NCI-H446 treated with DMSO at 0.1 percent for 48 hours (cell line): ENCODE data around the gene ZNF860.
"Not testable (repeated sequence)": the region's sequence is repeated elsewhere in the genome, so short reads cannot be mapped to it uniquely, and the experiment has no call there.

Source experiments
- DNase-seq: peaks from one replicate; lab custom pipeline; 2025; lab: John Stamatoyannopoulos, UW

The ZNF860 gene

DNA sequence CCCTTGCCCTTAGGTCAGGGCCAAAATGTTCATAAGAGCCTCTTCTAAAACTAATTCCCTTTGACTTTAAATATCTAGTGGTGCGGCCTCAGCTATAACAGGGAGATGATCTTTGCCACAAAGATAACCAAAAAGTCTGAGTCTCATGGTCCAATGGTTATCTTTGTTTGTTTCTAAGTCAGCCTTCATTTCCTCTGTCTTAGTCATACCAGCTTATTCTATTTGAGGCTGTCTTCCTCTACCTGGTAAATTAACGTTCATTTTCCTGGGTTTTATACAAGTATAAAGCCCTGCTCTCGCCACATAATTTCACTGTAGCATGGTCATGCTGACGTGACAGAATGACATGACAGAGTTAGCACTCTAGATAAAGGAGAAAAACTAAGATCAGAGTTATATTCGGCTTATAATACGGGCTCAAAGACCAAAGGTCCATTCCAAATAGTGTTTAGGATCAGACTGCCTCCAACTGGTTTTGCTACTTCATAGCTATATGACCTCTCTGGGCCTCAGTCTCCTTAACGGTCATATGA is 18.4 kb downstream of the ZNF860 start:
- no peak for DNase-seq

DNA sequence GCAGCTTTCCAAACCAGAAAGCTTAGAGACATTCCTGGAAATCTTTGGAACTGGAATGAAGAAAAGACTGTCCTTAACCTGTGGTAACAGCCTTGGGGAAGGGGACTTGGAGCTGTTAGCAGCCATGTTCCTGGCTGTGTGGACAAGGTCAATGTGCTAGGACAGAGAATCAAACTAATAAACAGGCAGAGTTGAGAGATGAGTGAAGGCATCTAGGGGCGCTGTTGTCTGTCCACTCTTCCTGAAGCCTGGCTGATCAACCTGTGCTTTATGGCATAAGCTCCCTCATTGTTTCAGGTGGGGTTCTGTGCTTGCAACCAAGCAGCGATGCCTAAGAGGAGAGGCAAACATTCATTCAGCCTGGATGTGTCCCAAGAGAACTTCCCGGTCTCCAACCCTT is 19.3 kb downstream of the ZNF860 start:
- no peak for DNase-seq

DNA sequence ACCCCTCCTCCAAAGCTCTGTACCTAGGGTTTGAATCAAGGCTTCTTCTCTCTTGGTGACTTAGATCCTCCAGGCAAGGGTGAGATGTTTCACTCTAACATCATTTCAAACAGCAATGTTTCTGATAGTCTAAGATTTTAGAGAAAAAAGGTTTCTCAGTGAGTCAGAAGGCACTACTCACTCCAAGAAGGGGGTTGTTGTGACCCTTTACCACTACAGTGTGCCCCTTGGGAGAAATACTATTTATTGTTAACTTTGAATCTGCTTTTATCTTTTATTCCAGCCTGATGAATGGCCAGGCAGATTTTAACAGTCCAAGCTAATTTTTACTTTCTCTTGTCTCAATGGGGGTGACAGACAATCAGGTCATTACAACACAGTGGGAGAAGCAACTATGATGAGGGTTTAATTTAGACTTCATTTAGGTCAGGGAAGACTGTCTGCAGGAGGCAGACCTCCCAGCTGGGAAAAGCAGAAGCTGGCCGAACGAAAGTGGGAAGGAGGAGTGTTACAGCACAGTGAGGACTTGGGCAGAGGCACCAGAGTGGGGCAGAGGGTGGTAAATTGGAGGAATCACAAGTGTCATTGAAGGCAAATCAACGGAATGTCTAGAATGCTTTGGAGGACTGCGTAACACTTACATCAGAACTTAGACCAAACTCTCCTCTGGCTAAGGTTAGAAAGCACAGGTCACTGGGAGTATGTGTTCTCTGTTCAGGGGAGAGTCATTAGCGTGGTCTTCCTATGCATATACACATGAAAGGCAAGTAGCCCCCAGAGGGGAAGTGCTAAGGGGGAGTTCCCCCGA is 21.2 kb downstream of the ZNF860 start:
- no peak for DNase-seq

DNA sequence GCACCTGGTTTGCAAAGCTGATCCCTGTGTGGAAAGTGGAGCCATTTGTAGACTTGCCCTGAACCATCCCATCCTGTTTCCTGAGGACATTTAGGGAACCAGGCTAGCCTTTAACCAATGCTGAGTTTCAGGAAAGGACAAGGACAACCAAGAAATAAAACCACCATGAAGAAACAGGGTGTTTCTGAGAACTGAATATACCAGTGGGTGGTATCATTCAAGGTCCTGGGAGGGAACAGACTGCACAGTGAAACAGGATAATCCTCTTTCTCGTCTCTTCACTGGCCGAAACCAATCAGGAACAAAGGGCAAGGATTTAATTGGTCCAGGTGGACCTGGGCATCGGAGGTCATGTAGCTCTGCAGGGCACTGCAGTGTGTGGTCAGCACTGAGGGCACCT is 21.8 kb downstream of the ZNF860 start:
- DNase-seq: no peak

DNA sequence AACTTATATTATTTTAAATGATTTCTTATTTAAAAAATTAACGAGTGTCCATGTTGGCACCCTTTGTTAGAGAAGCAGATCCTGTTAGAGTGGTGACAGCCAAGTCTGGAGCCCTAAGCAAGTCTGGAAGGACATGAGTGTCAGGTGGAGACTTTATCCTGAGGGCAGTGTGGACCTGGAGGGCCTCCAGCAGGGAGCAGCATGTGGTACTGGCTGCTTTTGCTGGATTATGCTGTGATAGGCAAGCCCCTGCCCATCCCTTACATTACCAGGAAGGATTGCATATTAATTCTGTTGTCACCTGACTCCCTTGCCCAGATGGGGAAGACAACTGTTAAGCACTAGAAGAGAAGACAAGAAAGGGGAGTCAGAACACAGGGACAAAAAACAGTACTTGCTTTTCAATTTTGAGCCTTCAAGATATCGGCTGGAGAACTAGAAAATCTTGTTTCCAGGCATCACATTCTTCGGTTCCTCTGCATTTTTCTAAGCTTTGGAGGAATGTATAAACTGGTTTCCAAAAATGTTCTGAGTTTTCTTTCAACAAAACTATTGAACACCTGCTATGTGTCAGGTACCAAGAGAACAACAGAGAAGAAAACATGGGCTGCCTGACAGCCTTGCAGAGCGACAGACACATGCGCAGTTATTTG is 22.7 kb downstream of the ZNF860 start:
- DNase-seq: no peak

DNA sequence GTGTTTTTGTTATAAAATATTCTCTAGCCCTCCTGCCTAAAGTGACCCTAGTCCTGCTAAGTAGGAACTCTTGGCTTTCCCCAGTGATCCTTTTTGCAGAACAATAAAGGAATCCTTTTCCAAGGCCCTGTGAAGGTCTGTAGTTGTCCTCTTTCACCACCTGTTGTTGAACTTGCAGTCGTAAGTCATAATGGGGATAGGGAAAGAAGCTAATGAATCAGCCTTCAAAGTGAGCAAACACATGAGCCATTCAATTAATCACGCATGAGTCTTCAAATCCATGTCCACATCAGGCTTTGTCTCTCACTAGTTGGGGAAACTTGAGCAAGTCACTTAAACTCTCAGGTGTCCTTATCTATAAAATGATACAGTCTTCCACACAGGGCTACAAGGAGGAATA is 27.6 kb downstream of the ZNF860 start:
- DNase-seq: no peak

DNA sequence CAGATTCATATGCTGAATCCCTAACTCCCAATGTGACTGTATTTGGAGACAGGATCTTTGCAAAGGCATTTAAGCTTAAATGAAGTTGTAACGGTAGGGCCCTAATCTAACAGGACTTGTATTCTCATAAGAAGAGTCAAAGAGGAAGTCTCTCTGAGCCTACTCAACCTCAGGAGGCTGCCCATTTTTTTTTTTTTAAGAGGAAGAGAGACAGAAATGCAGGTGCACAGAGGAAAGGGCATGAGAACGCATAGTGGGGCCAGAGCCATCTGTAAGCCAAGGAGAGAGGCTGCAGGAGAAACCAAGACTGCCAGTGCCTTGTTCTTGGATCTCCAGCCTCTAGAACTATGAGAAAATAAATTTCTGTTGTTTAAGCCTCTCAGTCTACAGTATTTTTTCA is 28.4 kb downstream of the ZNF860 start:
- no peak for DNase-seq

DNA sequence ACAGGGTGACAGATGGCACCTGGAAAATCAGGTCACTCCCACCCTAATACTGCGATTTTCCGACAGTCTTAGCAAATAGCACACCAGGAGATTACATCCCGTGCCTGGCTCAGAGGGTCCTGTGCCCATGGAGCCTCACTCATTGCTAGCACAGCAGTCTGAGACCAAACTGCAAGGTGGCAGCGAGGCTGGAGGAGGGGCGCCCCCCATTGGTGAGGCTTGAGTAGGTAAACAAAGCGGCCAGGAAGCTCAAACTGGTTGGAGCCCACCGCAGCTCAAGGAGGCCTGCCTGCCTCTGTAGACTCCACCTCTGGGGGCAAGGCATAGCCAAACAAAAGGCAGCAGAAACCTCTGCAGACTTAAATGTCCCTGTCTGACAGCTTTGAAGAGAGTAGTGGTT is 29.1 kb downstream of the ZNF860 start:
- DNase-seq: not testable (repeated sequence)

DNA sequence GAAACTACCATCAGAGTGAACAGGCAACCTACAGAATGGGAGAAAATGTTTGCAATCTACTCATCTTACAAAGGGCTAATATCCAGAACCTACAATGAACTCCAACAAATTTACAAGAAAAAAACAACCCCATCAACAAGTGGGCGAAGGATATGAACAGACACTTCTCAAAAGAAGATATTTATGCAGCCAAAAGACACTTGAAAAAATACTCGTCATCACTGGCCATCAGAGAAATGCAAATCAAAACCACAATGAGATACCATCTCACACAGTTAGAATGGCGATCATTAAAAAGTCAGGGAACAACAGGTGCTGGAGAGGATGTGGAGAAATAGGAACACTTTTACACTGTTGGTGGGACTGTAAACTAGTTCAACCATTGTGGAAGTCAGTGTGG is 34.1 kb downstream of the ZNF860 start:
- DNase-seq: not testable (repeated sequence)

DNA sequence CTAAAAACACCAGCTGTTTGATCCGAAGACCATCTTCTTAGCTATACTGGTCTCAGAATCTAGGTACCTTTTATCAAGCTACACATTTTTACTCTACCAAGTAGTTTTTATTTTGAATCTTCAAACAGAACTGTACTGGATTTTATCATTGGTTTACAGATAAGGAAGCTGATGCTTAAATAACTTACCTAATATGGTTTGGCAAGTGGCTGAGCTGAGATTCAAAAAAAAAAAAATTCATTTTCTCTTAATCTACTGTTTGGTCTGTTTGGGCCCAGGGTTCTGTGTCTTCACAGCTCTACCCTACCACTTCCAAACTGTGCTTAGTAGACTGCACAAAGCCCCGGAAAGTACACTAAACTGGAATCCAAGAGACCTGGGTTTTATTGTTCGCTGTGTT is 35.7 kb downstream of the ZNF860 start:
- DNase-seq: no peak

DNA sequence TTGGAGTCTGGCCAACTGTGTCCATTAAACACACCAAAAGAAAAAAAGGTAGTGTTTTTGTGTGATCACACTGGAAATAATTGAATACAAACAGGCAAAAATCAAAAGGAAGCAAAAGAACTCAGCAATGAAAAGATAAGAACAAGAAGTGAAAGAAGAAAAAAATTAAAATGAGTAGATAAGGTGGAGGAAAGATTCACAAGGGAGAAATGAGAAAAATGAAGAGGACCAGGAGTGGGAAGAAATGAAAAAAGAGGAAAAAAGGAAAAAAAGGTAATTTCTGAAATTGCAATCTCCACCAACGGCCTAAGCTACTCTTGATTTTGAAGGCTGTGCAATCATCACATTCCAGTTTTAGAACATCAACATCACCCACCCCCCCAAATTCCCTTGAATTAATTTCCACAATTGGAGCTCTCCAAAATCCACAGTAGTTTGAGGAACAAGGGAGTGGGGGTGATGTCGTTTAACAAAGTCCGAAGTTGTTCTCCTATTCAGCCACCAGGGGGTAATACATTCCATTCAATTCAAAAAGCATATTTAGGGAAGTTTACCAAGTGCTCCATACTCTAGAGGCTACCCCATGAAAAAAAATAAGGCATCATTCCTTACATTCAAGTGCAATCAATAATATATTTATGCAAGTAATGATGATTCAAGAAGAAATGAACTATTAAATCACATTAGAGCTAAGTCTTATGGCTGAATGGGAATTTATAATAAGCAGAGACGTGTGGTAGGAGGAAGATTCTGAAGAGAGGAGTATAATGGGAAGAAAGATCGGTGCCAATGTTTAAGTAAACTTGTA is 37.4 kb downstream of the ZNF860 start:
- peak; percentile 30 for DNase-seq

DNA sequence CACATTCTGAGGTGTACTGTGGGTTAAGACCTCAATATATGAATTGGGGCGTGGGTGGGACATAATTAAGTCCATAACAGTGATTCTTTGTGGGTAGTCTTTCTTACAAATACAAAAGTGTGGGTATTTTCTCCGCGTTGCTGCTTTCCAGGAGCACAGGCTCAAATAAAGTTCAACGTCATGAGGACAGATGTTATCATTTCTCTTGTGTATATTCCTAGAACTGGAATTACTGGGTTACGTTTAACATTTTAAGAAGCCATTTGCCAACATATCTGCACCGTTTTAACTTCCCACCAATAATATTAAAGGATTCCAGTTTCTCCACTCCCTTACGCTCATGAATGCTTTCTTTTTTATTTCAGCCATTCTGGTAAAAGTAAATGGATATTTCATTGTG is 39.6 kb downstream of the ZNF860 start:
- DNase-seq: no peak

DNA sequence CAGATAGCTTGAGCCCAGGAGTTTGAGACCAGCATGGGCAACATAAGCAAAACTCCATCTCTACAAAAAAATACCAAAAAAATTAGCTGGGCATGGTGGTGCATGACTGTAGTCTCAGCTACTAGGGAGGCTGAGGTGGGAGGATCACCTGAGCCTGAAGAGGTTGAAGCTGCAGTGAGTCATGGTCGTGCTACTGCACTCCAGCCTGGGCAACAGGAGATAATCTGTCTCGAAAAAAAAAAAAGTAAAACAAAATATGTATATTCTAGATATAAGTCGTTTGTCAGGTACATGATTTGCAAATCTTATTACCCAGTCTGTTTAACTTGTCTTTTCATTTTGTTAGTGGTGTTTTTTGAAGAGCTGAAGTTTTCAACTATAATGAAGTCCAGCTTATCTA is 40.2 kb downstream of the ZNF860 start:
- DNase-seq: no peak

DNA sequence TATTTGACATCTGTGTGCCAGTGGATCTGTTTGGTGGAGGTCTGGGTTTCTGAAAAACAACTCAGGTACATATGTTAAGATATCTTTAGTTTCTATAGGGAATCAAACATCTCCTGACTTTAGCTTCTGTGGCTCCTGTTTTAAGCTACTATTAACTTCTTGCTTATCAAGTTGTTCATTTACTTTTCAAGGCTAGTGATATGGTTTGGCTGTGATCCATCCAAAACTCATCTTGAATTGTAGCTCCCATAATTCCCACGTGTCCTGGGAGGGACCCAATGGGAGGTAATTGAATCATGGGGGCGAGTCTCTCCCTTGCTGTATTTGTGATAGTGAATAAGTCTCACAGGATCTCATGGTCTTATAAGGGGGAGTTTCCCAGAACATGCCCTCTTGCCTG is 41.4 kb downstream of the ZNF860 start:
- no peak for DNase-seq

DNA sequence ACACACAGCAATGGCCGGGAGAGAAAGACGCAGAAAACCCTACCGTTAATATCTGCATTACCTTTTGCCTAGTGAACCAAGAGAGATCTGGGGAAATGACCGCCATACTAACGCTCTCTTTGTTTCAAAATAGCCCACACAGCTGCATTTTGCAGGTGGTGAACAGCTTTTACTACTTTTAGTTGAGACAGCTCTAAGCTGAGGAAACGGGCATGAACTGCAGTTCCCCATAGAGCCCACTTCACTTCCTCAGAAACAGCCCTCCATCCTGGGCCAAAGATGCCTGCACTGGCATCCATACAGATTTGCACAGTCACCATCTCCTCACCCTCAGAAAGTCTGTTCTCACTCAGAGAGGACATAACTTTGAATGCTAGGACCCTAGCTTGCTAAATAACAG is 45.0 kb downstream of the ZNF860 start:
- no peak for DNase-seq

DNA sequence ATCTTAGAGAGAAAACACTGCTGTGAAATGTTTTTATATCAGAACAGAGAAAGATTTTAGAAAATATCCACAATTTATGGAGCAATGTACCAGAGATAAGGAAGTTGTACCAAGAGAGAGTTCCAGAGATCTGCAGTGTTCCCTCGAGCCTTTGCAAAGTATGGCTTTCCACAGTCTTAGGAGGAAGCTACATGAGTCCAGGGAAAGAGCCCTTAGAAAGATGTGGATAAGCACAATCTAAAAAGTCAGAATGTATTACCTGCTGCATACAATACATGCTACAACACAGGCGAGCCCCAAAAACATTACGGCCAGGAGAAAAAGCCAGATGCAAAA is 56.4 kb downstream of the ZNF860 start:
- no peak for DNase-seq

DNA sequence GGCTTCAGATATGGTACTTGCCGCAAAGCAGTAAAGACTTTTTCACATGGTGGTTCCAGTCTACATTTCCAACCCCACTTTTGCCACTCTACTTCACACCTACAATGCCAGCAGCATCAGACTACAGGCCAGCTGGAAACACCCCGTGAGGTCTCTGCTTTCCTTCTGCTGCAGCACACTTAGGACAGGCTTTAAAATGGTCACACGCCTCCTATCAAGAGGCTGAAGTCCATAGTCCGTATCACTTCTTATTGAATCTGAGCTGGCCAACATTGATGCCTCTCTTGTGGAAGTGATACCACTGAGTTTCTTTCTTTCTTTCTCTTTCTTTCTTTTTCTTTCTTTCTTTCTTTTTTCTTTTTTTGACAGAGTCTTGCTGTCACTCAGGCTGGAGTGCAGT is 59.8 kb downstream of the ZNF860 start:
- DNase-seq: no peak
